ENCODE measurements around the gene CCNJL. TPM values are rescaled to one million over a fixed set of nuclear protein-coding genes. Genes with fewer than 3 reads are reported as not detected.

CCNJL gene
- total and polyA plus RNA-seq, 4 donors, result 0.07 to 0.84 (median 0.63) TPM

DNA sequence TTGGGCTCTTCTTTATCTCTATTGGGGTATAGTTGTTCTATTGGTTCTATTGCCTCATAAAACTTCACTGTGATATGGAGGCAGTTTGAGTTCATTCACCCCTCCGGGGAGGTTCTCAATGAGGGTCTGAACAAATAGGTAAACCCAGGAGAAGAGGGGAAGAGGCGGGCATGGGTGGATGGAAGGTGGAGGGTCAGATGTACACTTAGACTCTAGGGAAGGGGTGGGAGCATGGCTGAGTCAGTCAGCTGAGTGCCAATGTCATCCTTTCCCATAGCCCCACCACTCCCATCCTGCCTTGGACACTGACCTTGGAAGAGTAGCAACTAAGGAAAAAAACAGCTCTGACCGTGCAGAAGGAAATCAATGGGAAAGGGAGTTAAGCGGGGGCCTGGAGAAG lies 93.0 kb downstream of the CCNJL start:
- WGBS, result 62% methylated on average over 4 of the region's 4 CpGs
- Histone ChIP-seq H3K4me1 (ENCODE audit: control insufficient read depth in 4 of 4, insufficient read depth in 4 of 4, low read length in 3 of 4) (no peaks in the 10 kb centered on the region), H3K27me3 (ENCODE audit: control insufficient read depth in 4 of 4, insufficient read depth in 4 of 4, low read length in 3 of 4) (no peaks in the 10 kb centered on the region), H3K36me3 (ENCODE audit: control insufficient read depth in 4 of 4, insufficient read depth in 3 of 4, low read depth in 1 of 4, low read length in 3 of 4) (no peaks in the 10 kb centered on the region), H3K9me3 (ENCODE audit: control insufficient read depth in 4 of 4, low read length in 3 of 4) (no peaks in the 10 kb centered on the region), H3K9ac (ENCODE audit: low read depth in 1 of 2, low read length in 2 of 2) (no peak overlapping the region), H3K27ac (ENCODE audit: low read depth in 1 of 2, low read length in 2 of 2) (no peak overlapping the region), H3K4me3 (ENCODE audit: low read depth in 1 of 3, low read length in 3 of 3) (no peak overlapping the region)
- no peak for DNase-seq (ENCODE audit: low spot score)
- TF ChIP-seq NR2F2 (IDR thresholded peaks at IDR 0.05), result no peak
- no peak for TF ChIP-seq RXRA (IDR thresholded peaks at IDR 0.05)
- TF ChIP-seq GABPA (IDR thresholded peaks at IDR 0.05 in 1 of 2, conservative IDR thresholded peaks at IDR 0.05 in 1 of 2), result no peak
- TF ChIP-seq RAD21 (IDR thresholded peaks at IDR 0.05), result no peak
- TF ChIP-seq HNF4A (conservative IDR thresholded peaks at IDR 0.05), result no peak
- TF ChIP-seq, protein P1, sequence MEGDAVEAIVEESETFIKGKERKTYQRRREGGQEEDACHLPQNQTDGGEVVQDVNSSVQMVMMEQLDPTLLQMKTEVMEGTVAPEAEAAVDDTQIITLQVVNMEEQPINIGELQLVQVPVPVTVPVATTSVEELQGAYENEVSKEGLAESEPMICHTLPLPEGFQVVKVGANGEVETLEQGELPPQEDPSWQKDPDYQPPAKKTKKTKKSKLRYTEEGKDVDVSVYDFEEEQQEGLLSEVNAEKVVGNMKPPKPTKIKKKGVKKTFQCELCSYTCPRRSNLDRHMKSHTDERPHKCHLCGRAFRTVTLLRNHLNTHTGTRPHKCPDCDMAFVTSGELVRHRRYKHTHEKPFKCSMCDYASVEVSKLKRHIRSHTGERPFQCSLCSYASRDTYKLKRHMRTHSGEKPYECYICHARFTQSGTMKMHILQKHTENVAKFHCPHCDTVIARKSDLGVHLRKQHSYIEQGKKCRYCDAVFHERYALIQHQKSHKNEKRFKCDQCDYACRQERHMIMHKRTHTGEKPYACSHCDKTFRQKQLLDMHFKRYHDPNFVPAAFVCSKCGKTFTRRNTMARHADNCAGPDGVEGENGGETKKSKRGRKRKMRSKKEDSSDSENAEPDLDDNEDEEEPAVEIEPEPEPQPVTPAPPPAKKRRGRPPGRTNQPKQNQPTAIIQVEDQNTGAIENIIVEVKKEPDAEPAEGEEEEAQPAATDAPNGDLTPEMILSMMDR (IDR thresholded peaks at IDR 0.05; ENCODE audit: low read depth, low read length, missing input control), result no peak
- TF ChIP-seq, protein P2, sequence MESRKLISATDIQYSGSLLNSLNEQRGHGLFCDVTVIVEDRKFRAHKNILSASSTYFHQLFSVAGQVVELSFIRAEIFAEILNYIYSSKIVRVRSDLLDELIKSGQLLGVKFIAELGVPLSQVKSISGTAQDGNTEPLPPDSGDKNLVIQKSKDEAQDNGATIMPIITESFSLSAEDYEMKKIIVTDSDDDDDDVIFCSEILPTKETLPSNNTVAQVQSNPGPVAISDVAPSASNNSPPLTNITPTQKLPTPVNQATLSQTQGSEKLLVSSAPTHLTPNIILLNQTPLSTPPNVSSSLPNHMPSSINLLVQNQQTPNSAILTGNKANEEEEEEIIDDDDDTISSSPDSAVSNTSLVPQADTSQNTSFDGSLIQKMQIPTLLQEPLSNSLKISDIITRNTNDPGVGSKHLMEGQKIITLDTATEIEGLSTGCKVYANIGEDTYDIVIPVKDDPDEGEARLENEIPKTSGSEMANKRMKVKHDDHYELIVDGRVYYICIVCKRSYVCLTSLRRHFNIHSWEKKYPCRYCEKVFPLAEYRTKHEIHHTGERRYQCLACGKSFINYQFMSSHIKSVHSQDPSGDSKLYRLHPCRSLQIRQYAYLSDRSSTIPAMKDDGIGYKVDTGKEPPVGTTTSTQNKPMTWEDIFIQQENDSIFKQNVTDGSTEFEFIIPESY (IDR thresholded peaks at IDR 0.05), result no peak
- TF ChIP-seq SP1 (IDR thresholded peaks at IDR 0.05), result no peak
- TF ChIP-seq HNF4G (IDR thresholded peaks at IDR 0.05), result no peak
- TF ChIP-seq, protein P3, sequence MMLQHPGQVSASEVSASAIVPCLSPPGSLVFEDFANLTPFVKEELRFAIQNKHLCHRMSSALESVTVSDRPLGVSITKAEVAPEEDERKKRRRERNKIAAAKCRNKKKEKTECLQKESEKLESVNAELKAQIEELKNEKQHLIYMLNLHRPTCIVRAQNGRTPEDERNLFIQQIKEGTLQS (IDR thresholded peaks at IDR 0.05), result no peak
- TF ChIP-seq FOXA1 (IDR thresholded peaks at IDR 0.05), result no peak

- no peak overlapping the region for H3K4me3 ChIP-seq (ENCODE audit: low read depth in 1 of 3, low read length in 3 of 3)
- no peak overlapping the region for H3K9ac ChIP-seq (ENCODE audit: low read depth in 1 of 2, low read length in 2 of 2)
- WGBS, result 78% methylated on average over 5 of the region's 5 CpGs
- H3K36me3 ChIP-seq (ENCODE audit: control insufficient read depth in 4 of 4, insufficient read depth in 3 of 4, low read depth in 1 of 4, low read length in 3 of 4), result no peaks in the 10 kb centered on the region
- no peaks in the 10 kb centered on the region for H3K9me3 ChIP-seq (ENCODE audit: control insufficient read depth in 4 of 4, low read length in 3 of 4)
- H3K4me1 ChIP-seq (ENCODE audit: control insufficient read depth in 4 of 4, insufficient read depth in 4 of 4, low read length in 3 of 4), result no peaks in the 10 kb centered on the region
- TF ChIP-seq HNF4A (conservative IDR thresholded peaks at IDR 0.05) (no peak), HNF4G (IDR thresholded peaks at IDR 0.05) (no peak), REST (IDR thresholded peaks at IDR 0.05) (no peak), SP1 (IDR thresholded peaks at IDR 0.05) (no peak), JUND (IDR thresholded peaks at IDR 0.05) (no peak), FOXA1 (IDR thresholded peaks at IDR 0.05) (no peak), FOXA2 (IDR thresholded peaks at IDR 0.05) (no peak), RXRA (IDR thresholded peaks at IDR 0.05) (no peak), YY1 (IDR thresholded peaks at IDR 0.05) (no peak), EGR1 (IDR thresholded peaks at IDR 0.05; ENCODE audit: low read depth in 2 of 2) (no peak), GABPA (IDR thresholded peaks at IDR 0.05 in 1 of 2, conservative IDR thresholded peaks at IDR 0.05 in 1 of 2) (no peak), MAX (IDR thresholded peaks at IDR 0.05) (no peak), NR2F2 (IDR thresholded peaks at IDR 0.05) (no peak), TAF1 (conservative IDR thresholded peaks at IDR 0.05) (no peak), RAD21 (IDR thresholded peaks at IDR 0.05) (no peak)
- TF ChIP-seq, protein P1 (IDR thresholded peaks at IDR 0.05; ENCODE audit: low read depth, low read length, missing input control), result no peak
- TF ChIP-seq, protein P3 (IDR thresholded peaks at IDR 0.05), result no peak
- TF ChIP-seq, protein P2 (IDR thresholded peaks at IDR 0.05), result no peak
- no peak overlapping the region for H3K27ac ChIP-seq (ENCODE audit: low read depth in 1 of 2, low read length in 2 of 2)
- no peaks in the 10 kb centered on the region for H3K27me3 ChIP-seq (ENCODE audit: control insufficient read depth in 4 of 4, insufficient read depth in 4 of 4, low read length in 3 of 4)
- no peak for DNase-seq (ENCODE audit: low spot score)
Measured at GRCh38 chr5:160213537-160213936, 98.8 kb downstream of the CCNJL start.

Data from liver (tissue), 9 donors.